HCT116 (cell line): Measurements from ENCODE around the gene RPTOR.

Source experiments
- EZH2 ChIP-seq: fragments of 200-600 bp; sonication (generic); IDR thresholded peaks from 2 replicates; pipeline ENCODE4 v1.6.1; 2017; ENCODE audit warnings: antibody characterized with exemption, mixed run types
- POLR2AphosphoS5 ChIP-seq: IDR thresholded peaks from 2 replicates; pipeline ENCODE4 v1.6.1; 2011; ENCODE audit warnings: mild to moderate bottlenecking, low read depth, low read length, moderate library complexity
- TF ChIP-seq, protein P1 (sequence below), 3 experiments: fragments of 200-600 bp in 1 of 3; sonication (generic) in 1 of 3; IDR thresholded peaks in 2 of 3; conservative IDR thresholded peaks in 1 of 3; 2 replicates each; pipeline ENCODE4 v1.5.1; 2012 to 2017; ENCODE audit warnings: low read depth in 2 of 3, low read length in 2 of 3, antibody characterized with exemption in 1 of 3, borderline replicate concordance in 1 of 3, control low read depth in 1 of 3, mild to moderate bottlenecking in 1 of 3, mixed read lengths in 1 of 3, mixed run types in 1 of 3, moderate library complexity in 1 of 3; ENCODE audit not compliant: insufficient read depth in 1 of 3

DNA sequence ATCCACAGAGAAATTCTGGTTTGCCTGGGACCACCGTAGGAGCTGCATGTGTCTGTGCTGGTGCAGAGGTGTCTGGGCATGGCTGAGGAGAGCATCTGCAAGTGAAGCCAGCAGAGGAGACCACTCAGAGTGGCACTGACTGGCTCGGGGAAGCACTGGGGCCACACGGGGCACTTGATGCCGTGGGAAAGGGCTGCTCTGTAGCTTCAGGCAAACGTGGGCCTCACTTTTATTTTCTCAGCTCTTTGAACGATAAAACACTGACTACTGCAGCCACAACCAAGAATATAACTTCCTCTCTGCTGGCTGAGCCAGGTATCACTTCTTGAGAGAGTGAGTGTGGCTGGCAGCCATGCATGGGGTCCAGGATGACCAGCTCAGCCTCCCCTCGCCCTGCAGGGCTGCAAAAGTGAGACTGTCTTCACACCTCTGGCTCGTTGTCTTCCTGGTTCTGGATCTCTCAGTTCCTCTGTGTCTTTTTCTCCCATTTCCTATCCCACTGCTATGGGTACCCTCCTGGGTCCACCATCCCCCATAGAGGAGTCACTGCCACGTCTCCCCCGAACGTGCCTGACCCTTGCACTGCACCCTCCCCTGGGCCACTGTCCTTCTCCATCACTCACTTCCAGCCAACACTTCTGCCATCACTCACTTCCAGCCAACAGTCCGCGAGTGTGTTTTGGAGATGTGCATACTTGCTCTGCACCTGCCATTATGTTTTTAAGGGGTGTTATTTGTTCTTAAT lies 245.6 kb downstream of the RPTOR start:
- TF ChIP-seq POLR2AphosphoS5 (no peak), EZH2 (no peak)
- TF ChIP-seq, protein P1, sequence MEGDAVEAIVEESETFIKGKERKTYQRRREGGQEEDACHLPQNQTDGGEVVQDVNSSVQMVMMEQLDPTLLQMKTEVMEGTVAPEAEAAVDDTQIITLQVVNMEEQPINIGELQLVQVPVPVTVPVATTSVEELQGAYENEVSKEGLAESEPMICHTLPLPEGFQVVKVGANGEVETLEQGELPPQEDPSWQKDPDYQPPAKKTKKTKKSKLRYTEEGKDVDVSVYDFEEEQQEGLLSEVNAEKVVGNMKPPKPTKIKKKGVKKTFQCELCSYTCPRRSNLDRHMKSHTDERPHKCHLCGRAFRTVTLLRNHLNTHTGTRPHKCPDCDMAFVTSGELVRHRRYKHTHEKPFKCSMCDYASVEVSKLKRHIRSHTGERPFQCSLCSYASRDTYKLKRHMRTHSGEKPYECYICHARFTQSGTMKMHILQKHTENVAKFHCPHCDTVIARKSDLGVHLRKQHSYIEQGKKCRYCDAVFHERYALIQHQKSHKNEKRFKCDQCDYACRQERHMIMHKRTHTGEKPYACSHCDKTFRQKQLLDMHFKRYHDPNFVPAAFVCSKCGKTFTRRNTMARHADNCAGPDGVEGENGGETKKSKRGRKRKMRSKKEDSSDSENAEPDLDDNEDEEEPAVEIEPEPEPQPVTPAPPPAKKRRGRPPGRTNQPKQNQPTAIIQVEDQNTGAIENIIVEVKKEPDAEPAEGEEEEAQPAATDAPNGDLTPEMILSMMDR (IDR thresholded peaks at IDR 0.05 in 2 of 3, conservative IDR thresholded peaks at IDR 0.05 in 1 of 3; ENCODE audit: borderline replicate concordance in 1 of 3, insufficient read depth in 1 of 3, low read depth in 2 of 3, low read length in 2 of 3), result no peak
